Vagina (tissue), 2 donors: ENCODE results near the gene TEX44.

Experiments used
- POLR2AphosphoS5 ChIP-seq, 2 donors: sonication (generic); formaldehyde crosslinking; IDR thresholded peaks; one replicate each; pipeline ENCODE4 v1.9.0; 2017; ENCODE audit warnings: antibody characterized with exemption in 2 of 2, mild to moderate bottlenecking in 2 of 2, low read depth in 1 of 2; ENCODE audit not compliant: insufficient read depth in 1 of 2
- TF ChIP-seq, protein P1 (sequence below), 3 experiments: fragments of 450-650 bp in 2 of 3; fragments of 200-600 bp in 1 of 3; sonication (generic) in 1 of 3; IDR thresholded peaks; one replicate each; pipeline ENCODE4 v1.5.1; 2017 to 2019; ENCODE audit warnings: antibody characterized with exemption in 3 of 3, mild to moderate bottlenecking in 2 of 3, moderate library complexity in 2 of 3

DNA sequence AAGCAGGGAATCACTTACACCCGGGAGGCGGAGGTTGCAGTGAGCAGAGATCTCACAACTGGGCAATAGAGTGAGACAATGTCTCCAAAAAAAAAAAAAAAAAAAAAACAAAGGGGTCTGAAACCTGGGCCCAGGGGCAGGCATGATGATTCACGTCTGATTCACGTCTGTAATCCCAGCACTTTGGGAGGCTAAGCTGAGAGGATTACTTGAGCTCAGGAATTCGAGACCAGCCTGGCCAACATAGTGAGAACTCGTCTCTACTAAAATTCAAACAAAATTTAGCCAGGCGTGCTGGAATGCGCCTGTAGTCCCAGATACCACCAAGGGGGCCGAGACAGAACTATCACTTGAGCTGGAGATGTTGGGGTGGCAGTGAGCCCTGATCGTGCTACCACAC lies 30.3 kb downstream of the TEX44 start:
- TF ChIP-seq, protein P1, sequence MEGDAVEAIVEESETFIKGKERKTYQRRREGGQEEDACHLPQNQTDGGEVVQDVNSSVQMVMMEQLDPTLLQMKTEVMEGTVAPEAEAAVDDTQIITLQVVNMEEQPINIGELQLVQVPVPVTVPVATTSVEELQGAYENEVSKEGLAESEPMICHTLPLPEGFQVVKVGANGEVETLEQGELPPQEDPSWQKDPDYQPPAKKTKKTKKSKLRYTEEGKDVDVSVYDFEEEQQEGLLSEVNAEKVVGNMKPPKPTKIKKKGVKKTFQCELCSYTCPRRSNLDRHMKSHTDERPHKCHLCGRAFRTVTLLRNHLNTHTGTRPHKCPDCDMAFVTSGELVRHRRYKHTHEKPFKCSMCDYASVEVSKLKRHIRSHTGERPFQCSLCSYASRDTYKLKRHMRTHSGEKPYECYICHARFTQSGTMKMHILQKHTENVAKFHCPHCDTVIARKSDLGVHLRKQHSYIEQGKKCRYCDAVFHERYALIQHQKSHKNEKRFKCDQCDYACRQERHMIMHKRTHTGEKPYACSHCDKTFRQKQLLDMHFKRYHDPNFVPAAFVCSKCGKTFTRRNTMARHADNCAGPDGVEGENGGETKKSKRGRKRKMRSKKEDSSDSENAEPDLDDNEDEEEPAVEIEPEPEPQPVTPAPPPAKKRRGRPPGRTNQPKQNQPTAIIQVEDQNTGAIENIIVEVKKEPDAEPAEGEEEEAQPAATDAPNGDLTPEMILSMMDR (IDR thresholded peaks at IDR 0.05): no peak
- TF ChIP-seq POLR2AphosphoS5 (IDR thresholded peaks at IDR 0.05; ENCODE audit: insufficient read depth in 1 of 2, low read depth in 1 of 2): no peak
